NT2/D1 (cell line): Measurements from ENCODE around the gene TMEM60.

Experiments
- SUZ12 ChIP-seq: IDR thresholded peaks from 2 replicates; pipeline ENCODE4 v1.6.1; 2011; ENCODE audit not compliant: insufficient read length, insufficient read depth; ENCODE audit errors: extremely low read depth
- YY1 ChIP-seq: IDR thresholded peaks from 2 replicates; pipeline ENCODE4 v1.6.1; 2011; ENCODE audit not compliant: insufficient read length, insufficient read depth
- ZNF274 ChIP-seq: IDR thresholded peaks from 2 replicates; pipeline ENCODE4 v1.6.1; 2011; ENCODE audit warnings: mild to moderate bottlenecking, low read depth, low read length

- no peak for TF ChIP-seq ZNF274
- TF ChIP-seq YY1 = no peak
- TF ChIP-seq SUZ12 = no peak
These were observed 14.1 kb upstream of the TMEM60 start for GRCh38 chr7:77812290-77812685.
